Thoracic aorta (tissue), 2 donors: ENCODE data around the gene TMEM255B. TPM values are rescaled to one million over a fixed set of nuclear protein-coding genes. Genes with fewer than 3 reads are reported as not detected.

ENCODE experiments used
- ATAC-seq: fragments of 150-250 bp; one replicate; pipeline ENCODE4 v1.8.0; 2017; ENCODE audit warnings: low read depth; ENCODE audit not compliant: insufficient number of reproducible peaks, low FRiP score
- DNase-seq: peaks from one replicate; pipeline ENCODE4 v3.0.0-alpha.2; 2020; ENCODE audit warnings: low spot score
- H3K27ac ChIP-seq, 2 donors: fragments of 200-600 bp; sonication (generic); 1 replicate in 1 of 2; 2 replicates in 1 of 2; pipeline ENCODE4 v1.5.1; 2016; ENCODE audit warnings: mild to moderate bottlenecking in 2 of 2, moderate library complexity in 2 of 2
- H3K27me3 ChIP-seq: fragments of 200-600 bp; sonication (generic); replicated peaks from 2 replicates; pipeline ENCODE4 v1.6.0; 2016; ENCODE audit warnings: mild to moderate bottlenecking; ENCODE audit not compliant: insufficient read depth
- H3K36me3 ChIP-seq: fragments of 200-600 bp; sonication (generic); one replicate; pipeline ENCODE4 v1.5.1; 2016
- H3K4me1 ChIP-seq, 2 donors: fragments of 200-600 bp; sonication (generic); 1 replicate in 1 of 2; 2 replicates in 1 of 2; pipeline versions ENCODE4 v1.5.1 to v1.6.0; 2016; ENCODE audit warnings: low read depth in 2 of 2, mild to moderate bottlenecking in 1 of 2; ENCODE audit not compliant: control insufficient read depth in 1 of 2
- H3K4me3 ChIP-seq: fragments of 200-600 bp; sonication (generic); 2 replicates; pipeline ENCODE4 v1.5.1; 2016; ENCODE audit warnings: mild to moderate bottlenecking
- H3K9me3 ChIP-seq: fragments of 200-600 bp; sonication (generic); 2 replicates; pipeline ENCODE4 v1.5.1; 2016
- total RNA-seq, 2 donors: library from RNA; depleted of rRNA; stranded (reverse); fragments of >200 nt; gene quantifications; one replicate each; pipeline versions ENCODE4 v1.1.0 to v1.2.3, GENCODE V29; 2016
- TF ChIP-seq, protein P1 (sequence below): fragments of 200-600 bp; sonication (generic); IDR thresholded peaks from one replicate; pipeline ENCODE4 v1.5.1; 2019; ENCODE audit warnings: antibody characterized with exemption

Gene TMEM255B
- total RNA-seq, 2 donors from 2014 or later: 11.2 to 14.9 TPM

DNA sequence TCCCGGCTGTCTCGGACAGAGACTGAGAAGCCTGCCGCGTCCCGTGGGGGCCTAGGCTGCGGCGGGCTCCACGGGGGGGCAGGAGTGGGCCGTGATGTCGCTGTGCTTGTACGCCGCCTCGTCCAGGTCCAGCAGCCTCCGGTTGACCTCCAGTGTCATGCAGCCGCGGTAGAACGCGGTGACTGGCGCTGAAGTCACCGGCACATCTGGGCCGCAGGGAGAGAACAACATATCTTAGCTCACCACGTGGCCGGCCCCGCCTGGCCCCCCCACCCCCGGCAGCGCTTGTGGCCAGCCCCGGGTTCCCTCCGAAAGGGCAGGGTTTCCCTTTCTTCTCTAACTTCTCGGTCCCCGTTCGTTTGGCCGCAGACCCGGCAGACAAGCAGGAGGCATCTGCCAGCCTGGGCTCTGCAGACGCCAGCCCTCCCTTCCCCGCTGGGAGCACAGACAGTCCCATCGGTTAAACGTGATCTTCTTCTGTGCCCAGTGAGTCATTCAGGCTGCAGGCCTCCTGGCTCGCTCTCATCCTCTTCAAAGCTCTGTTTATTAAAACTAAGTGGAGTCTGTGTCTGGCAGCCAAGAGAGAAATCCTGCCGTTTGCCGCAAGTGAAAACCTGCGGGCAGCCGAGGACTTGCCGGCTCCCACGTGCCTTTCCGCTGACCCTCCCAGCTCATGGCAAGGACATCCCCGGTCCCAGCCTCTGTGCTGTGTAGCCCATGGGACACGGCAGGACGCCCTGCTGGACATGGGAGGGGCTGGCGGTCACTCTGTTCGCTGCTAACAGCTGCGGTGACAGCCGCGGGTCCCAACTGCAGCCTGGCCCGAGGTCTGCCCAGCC, 62.0 kb downstream of the TMEM255B start:
- ATAC-seq (peak; percentile 31), DNase-seq (no peak)
- Histone ChIP-seq H3K27ac (peak overlapping the region; percentile 68 to 92), H3K36me3 (peaks cover 38% of the 10 kb centered on the region), H3K27me3 (no peaks in the 10 kb centered on the region), H3K4me1 (peaks cover 28 to 56% of the 10 kb centered on the region in 2 donors), H3K4me3 (peak overlapping the region; percentile 51), H3K9me3 (no peaks in the 10 kb centered on the region)
- TF ChIP-seq, protein P1, sequence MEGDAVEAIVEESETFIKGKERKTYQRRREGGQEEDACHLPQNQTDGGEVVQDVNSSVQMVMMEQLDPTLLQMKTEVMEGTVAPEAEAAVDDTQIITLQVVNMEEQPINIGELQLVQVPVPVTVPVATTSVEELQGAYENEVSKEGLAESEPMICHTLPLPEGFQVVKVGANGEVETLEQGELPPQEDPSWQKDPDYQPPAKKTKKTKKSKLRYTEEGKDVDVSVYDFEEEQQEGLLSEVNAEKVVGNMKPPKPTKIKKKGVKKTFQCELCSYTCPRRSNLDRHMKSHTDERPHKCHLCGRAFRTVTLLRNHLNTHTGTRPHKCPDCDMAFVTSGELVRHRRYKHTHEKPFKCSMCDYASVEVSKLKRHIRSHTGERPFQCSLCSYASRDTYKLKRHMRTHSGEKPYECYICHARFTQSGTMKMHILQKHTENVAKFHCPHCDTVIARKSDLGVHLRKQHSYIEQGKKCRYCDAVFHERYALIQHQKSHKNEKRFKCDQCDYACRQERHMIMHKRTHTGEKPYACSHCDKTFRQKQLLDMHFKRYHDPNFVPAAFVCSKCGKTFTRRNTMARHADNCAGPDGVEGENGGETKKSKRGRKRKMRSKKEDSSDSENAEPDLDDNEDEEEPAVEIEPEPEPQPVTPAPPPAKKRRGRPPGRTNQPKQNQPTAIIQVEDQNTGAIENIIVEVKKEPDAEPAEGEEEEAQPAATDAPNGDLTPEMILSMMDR: no peak

DNA sequence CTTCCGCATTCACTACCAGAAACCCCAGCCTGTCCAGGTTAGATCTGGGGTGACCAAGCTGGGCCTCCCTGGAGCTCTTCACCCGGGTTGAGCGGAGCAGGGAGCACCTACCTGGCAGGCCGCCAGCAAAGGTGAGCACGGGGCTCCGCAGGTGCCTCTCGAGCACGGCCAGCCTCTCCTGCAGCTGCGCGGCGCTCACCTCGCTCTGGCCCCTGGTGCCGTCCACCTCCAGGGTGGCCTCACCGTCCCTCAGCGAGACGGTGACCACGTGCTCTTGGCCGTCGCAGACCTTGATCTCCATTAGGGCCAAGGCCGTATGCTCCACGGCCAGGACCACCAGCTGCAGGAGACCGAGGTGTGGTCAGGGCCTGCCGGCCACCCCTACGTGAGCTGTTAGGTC, 62.8 kb downstream of the TMEM255B start:
- Histone ChIP-seq H3K4me3 (no peak overlapping the region), H3K9me3 (no peaks in the 10 kb centered on the region), H3K36me3 (peaks cover 39% of the 10 kb centered on the region), H3K4me1 (peaks cover 22 to 52% of the 10 kb centered on the region in 2 donors), H3K27me3 (no peaks in the 10 kb centered on the region), H3K27ac (peak overlapping the region; percentile 68 to 92)
- ATAC-seq (no peak), DNase-seq (no peak)
- TF ChIP-seq, protein P1: no peak

DNA sequence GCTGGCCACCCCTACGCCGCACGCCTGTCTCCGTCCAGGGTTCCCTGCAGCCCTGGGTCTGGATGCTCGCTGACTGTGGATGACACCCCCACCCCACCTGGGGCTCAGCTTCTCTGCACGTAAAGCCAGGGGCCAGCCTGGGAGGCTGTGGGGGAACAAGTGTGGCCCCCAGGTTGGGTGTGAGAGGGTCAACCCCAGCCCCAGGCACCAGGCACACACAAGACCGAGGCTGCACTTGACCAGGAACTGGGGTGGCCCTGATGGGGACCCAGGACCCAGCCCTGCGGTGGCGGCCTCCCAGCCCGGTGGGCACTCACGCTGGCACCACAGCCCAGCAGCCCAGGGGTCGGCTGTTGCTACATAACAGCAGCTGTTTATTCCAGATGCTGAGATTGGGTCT, 63.2 kb downstream of the TMEM255B start:
- no peaks in the 10 kb centered on the region for H3K27me3 ChIP-seq
- peak overlapping the region; percentile 68 to 92 for H3K27ac ChIP-seq
- TF ChIP-seq, protein P1: no peak
- peaks cover 22 to 50% of the 10 kb centered on the region in 2 donors for H3K4me1 ChIP-seq
- H3K36me3 ChIP-seq: peaks cover 43% of the 10 kb centered on the region
- DNase-seq (no peak), ATAC-seq (no peak)
- H3K9me3 ChIP-seq: no peaks in the 10 kb centered on the region
- H3K4me3 ChIP-seq: no peak overlapping the region

DNA sequence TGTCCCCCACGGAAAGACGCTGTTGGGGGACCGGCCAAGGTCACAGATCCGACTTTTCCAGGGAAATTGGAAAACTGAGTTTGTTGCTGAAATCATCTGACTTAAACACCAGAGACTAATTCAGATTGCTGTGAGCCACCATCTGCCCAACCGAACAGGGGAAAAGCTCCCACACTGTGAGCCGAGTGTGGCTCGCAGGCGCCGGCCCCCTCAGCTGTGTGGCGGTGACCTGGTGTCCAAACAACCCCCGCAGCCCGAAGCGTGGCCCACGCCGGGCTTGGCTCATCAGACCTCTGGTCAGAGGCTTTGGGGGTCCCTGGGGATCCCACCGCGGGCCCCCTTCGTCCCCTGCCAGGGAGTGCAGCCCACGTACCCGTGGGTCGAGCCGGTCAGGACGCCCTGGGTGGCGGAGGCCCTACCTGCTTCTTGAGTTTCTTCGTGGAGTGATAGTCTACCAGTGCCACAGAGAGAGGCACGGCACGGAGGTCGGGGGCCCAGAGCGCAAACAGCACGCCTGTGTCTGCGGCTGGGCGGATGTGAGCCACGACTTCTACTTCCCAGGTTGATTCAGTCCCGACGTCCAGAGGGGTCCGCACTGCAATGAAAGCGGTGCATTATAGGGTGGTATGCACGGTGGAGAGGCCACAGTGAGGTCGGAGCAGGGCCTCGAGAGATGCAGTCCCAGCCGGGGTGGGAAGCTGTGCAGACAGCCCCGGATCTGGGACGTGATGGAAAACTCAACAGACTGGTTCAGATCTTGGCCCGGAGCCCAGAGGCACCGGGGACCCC, 64.1 kb downstream of the TMEM255B start:
- no peak for ATAC-seq
- no peak overlapping the region for H3K4me3 ChIP-seq
- no peaks in the 10 kb centered on the region for H3K9me3 ChIP-seq
- TF ChIP-seq, protein P1: no peak
- no peaks in the 10 kb centered on the region for H3K27me3 ChIP-seq
- H3K4me1 ChIP-seq: peaks cover 15 to 45% of the 10 kb centered on the region in 2 donors
- no peak overlapping the region for H3K27ac ChIP-seq
- DNase-seq: no peak
- peaks cover 52% of the 10 kb centered on the region for H3K36me3 ChIP-seq

DNA sequence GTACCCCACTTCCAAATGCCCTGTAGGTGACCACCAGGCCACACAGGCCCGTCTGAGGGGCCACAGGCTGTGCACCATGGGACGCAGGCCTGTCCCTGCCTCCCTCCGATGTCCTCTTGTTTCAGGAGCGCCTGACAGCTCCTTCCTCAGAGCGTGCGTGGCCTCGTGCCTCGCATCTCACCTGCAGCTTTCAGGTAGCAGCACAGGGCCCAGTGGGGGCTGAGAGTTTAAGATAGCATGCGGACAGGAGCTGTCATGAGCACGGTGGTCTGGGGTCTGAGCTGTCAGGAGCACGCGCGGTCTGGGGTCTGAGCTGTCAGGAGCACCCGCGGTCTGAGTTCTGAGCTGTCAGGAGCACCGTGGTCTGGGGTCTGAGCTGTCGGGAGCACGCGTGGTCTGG, 64.7 kb downstream of the TMEM255B start:
- TF ChIP-seq, protein P1: no peak
- no peaks in the 10 kb centered on the region for H3K9me3 ChIP-seq
- H3K4me3 ChIP-seq: no peak overlapping the region
- ATAC-seq (no peak), DNase-seq (no peak)
- H3K27ac ChIP-seq: no peak overlapping the region
- H3K4me1 ChIP-seq: peaks cover 11 to 39% of the 10 kb centered on the region in 2 donors
- peaks cover 57% of the 10 kb centered on the region for H3K36me3 ChIP-seq
- no peaks in the 10 kb centered on the region for H3K27me3 ChIP-seq
